ENCODE results near the gene FAM3D.

FAM3D gene

GRCh38 chr3:58584690-58585004 lies 81.9 kb downstream of the FAM3D start:
- no peak for TF ChIP-seq CTCF (IDR thresholded peaks at IDR 0.05)

All from LNCAP (cell line).